Gastroesophageal sphincter (tissue), 4 donors: ENCODE results near the gene PKHD1. TPM values are rescaled to one million over a fixed set of nuclear protein-coding genes. Genes with fewer than 3 reads are reported as not detected.
A peak's percentile ranks its signal among the peaks of the same experiment; 100 is the strongest.

Source experiments
- ATAC-seq: fragments of 150-250 bp; one replicate; pipeline ENCODE4 v1.9.1; 2016; ENCODE audit warnings: mild to moderate bottlenecking, moderate library complexity
- H3K27ac ChIP-seq, 4 donors: fragments of 200-600 bp; sonication (generic) in 3 of 4; 1 replicate in 3 of 4; 2 replicates in 1 of 4; pipeline ENCODE4 v1.5.1; 2016 to 2019
- H3K27me3 ChIP-seq: fragments of 200-600 bp; sonication (generic); one replicate; pipeline ENCODE4 v1.5.1; 2019
- H3K36me3 ChIP-seq, 2 donors: fragments of 200-600 bp; sonication (generic); one replicate each; pipeline ENCODE4 v1.5.1; 2019; ENCODE audit warnings: control low read depth in 1 of 2
- H3K4me1 ChIP-seq, 3 donors: fragments of 200-600 bp; sonication (generic); 1 replicate in 2 of 3; 2 replicates in 1 of 3; pipeline ENCODE4 v1.5.1; 2016 to 2019; ENCODE audit warnings: control low read depth in 2 of 3
- H3K4me3 ChIP-seq, 2 donors: fragments of 200-600 bp; sonication (generic); one replicate each; pipeline ENCODE4 v1.5.1; 2019; ENCODE audit warnings: mild to moderate bottlenecking in 1 of 2, moderate library complexity in 1 of 2
- H3K9me3 ChIP-seq, 3 donors: fragments of 200-600 bp; sonication (generic); one replicate each; pipeline ENCODE4 v1.5.1; 2017 to 2019; ENCODE audit warnings: control low read depth in 2 of 3
- EP300 ChIP-seq: sonication (generic); formaldehyde crosslinking; IDR thresholded peaks from one replicate; pipeline ENCODE4 v1.6.1; 2017; ENCODE audit warnings: antibody characterized with exemption, mild to moderate bottlenecking
- POLR2A ChIP-seq, 2 donors: fragments of 450-650 bp; IDR thresholded peaks; one replicate each; pipeline ENCODE4 v1.6.1; 2017; ENCODE audit warnings: antibody characterized with exemption in 2 of 2, mild to moderate bottlenecking in 2 of 2, moderate library complexity in 1 of 2
- POLR2AphosphoS5 ChIP-seq: sonication (generic); formaldehyde crosslinking; IDR thresholded peaks from one replicate; pipeline ENCODE4 v1.6.1; 2017; ENCODE audit warnings: antibody characterized with exemption
- WGBS, 2 donors: methylation state at CpG; one replicate each; pipeline ENCODE4 v1.1.5; 2018; ENCODE audit warnings: low coverage in 1 of 2; 5-methylcytosine and 5-hydroxymethylcytosine counted together
- total RNA-seq, 4 donors: library from RNA; depleted of rRNA; stranded (reverse); fragments of >200 nt; gene quantifications; one replicate each; pipeline ENCODE4 v1.1.0, GENCODE V29; 2016
- TF ChIP-seq, protein P1 (sequence below), 4 experiments: fragments of 200-600 bp in 2 of 4; fragments of 450-650 bp in 2 of 4; sonication (generic) in 1 of 4; IDR thresholded peaks; one replicate each; pipeline ENCODE4 v1.5.1; 2017 to 2019; ENCODE audit warnings: antibody characterized with exemption in 4 of 4, mild to moderate bottlenecking in 2 of 4, moderate library complexity in 2 of 4

The PKHD1 gene
- total RNA-seq, 4 donors from 2014 or later, result under 0.01 TPM; not detected in 3

DNA sequence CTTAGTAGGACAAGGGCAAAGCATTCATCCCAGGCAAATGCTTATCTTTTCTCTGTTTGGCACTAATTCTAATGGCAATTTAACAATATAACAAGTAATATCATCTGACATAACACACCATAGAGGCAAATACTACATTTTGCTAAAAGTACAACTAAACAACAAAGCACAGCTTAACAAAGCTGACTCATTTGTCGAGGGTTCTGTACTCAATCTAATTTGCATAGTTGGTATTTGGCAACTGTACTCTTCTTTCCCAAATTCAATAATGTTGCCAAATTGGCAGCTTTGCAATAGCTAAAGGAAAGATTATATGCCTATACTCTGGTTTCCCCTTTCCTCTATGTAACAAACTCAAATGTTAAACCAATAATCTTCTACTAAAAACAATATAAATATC lies 461.0 kb downstream of the PKHD1 start:
- H3K36me3 ChIP-seq, result no peaks in the 10 kb centered on the region

DNA sequence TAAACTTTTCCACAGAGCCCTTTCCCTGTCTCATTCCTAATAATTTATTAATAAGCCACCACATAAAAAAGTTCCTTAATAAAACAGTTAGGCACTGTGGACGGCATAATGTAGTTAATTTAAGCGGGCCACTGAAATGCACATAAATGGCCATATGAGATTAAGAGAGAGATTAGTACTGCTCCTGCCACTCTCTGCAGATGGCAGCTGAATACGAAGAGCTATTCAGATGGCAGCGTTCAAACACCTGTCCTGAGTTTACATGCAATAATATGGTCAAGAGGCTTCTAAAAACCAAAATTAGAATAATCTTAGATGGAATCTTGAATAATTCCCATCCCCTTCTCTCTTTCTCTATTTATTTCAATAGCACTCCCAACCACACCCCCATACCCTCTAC lies 461.8 kb downstream of the PKHD1 start:
- Histone ChIP-seq H3K4me3 (no peak overlapping the region), H3K9me3 (no peaks in the 10 kb centered on the region), H3K4me1 (no peaks in the 10 kb centered on the region), H3K27ac (no peak overlapping the region), H3K27me3 (no peaks in the 10 kb centered on the region), H3K36me3 (no peaks in the 10 kb centered on the region)
- no peak for ATAC-seq
- WGBS, 2 donors, result 93% methylated on average over 4 of the region's 4 CpGs
- TF ChIP-seq, protein P1, sequence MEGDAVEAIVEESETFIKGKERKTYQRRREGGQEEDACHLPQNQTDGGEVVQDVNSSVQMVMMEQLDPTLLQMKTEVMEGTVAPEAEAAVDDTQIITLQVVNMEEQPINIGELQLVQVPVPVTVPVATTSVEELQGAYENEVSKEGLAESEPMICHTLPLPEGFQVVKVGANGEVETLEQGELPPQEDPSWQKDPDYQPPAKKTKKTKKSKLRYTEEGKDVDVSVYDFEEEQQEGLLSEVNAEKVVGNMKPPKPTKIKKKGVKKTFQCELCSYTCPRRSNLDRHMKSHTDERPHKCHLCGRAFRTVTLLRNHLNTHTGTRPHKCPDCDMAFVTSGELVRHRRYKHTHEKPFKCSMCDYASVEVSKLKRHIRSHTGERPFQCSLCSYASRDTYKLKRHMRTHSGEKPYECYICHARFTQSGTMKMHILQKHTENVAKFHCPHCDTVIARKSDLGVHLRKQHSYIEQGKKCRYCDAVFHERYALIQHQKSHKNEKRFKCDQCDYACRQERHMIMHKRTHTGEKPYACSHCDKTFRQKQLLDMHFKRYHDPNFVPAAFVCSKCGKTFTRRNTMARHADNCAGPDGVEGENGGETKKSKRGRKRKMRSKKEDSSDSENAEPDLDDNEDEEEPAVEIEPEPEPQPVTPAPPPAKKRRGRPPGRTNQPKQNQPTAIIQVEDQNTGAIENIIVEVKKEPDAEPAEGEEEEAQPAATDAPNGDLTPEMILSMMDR (IDR thresholded peaks at IDR 0.05), result no peak
- TF ChIP-seq EP300, result no peak
- no peak for TF ChIP-seq POLR2A (IDR thresholded peaks at IDR 0.05)
- no peak for TF ChIP-seq POLR2AphosphoS5

More for the DNA sequence above, 461.0 kb downstream of the PKHD1 start:
- H3K27me3 ChIP-seq, result no peaks in the 10 kb centered on the region
- WGBS, 2 donors, result 64 to 100% methylated on average over 1 of the region's 1 CpG
- no peak for ATAC-seq
- H3K4me1 ChIP-seq, result no peaks in the 10 kb centered on the region
- TF ChIP-seq POLR2A (IDR thresholded peaks at IDR 0.05) (no peak), EP300 (no peak), POLR2AphosphoS5 (no peak)
- TF ChIP-seq, protein P1 (IDR thresholded peaks at IDR 0.05), result no peak
- H3K9me3 ChIP-seq, result no peaks in the 10 kb centered on the region
- no peak overlapping the region for H3K4me3 ChIP-seq
- no peak overlapping the region for H3K27ac ChIP-seq

DNA sequence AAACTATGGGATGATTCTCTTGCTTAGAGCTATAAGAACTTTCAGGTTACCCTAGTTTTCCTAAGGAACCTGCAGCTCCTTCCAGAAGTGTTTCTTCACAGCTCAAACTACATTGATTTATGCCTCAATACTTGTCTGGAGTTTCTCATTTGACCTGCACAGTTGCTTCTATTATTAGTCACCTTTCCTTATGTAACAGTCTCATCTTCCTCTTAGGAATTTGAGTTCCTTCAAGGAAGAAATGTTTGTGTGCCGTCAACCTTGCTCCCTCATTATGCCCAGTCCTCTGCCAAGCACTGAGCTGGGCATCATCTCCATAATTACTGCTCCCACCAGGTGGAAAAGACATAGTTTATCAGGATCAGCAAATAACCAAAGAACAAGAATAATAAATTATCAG lies 466.4 kb downstream of the PKHD1 start:
- TF ChIP-seq POLR2AphosphoS5, result no peak
- no peak for TF ChIP-seq EP300
- no peak for TF ChIP-seq POLR2A (IDR thresholded peaks at IDR 0.05)
- TF ChIP-seq, protein P1 (IDR thresholded peaks at IDR 0.05), result no peak
- Histone ChIP-seq H3K9me3 (no peaks in the 10 kb centered on the region), H3K27me3 (no peaks in the 10 kb centered on the region), H3K4me1 (no peaks in the 10 kb centered on the region), H3K4me3 (no peak overlapping the region), H3K36me3 (no peaks in the 10 kb centered on the region), H3K27ac (no peak overlapping the region)
- no peak for ATAC-seq
- 57 to 67% methylated on average over 1 of the region's 1 CpG for WGBS, 2 donors

DNA sequence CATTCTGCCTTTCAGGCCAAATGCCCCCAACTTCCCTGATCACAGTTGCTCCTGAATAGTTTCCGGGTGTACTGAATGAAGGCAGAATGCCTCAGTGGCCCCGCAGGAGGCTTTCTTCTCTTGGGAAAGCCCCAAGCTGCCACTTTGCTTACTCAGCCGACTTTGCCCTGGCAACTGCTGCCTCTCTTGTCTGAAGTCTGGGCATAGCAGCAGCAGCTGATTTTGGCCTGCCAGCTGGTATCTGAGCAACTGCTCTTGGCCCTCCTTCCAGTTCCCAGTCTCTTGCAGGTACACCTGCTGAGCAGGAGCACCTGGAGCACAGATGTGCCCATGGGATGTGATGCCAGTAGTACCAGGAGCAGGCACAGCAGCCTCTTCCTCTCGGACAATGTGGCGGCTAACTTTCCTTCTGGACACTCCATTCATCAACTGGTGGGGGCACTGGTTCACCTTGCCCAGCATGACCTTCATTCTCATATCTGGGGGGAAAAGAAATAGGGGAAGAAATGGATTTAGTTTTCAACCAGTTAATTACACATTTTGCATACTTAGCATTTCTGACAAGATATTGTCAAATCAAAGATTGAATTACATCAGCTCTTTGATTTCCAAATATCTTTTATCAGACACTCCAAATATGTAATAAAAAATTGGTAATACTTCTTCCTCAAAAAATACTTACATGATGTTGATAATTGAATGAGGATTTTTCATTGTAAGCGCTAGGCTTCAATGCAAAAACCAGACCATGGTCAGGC lies 468.2 kb downstream of the PKHD1 start:
- 93% methylated on average over 3 of the region's 6 CpGs; no CpG with 5 or more reads in 1 of the 2 donors for WGBS, 2 donors
- Histone ChIP-seq H3K4me1 (no peaks in the 10 kb centered on the region), H3K27me3 (no peaks in the 10 kb centered on the region), H3K27ac (no peak overlapping the region), H3K4me3 (no peak overlapping the region), H3K9me3 (no peaks in the 10 kb centered on the region), H3K36me3 (no peaks in the 10 kb centered on the region)
- TF ChIP-seq POLR2A (IDR thresholded peaks at IDR 0.05), result no peak
- TF ChIP-seq EP300, result no peak
- no peak for ATAC-seq

DNA sequence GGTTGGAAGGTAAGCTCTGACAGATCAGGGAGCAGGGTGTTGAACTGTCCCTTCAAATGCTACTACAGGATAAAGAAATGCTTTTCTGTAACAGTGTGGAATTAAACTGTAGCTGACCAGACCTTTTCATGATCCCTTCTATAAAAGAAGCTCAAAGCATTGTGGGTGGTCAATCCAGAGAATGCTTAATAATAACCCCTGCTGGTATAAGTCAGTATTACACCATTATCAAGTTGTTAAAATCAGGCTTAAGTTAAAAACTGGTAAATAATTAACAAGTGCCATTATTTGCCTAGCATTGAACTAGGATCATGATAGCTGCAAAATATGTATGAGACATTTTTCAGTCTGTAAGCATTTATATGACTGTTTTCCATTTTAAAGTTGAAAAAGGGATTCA lies 468.9 kb downstream of the PKHD1 start:
- Histone ChIP-seq H3K27me3 (no peaks in the 10 kb centered on the region), H3K27ac (no peak overlapping the region), H3K9me3 (no peaks in the 10 kb centered on the region), H3K4me3 (no peak overlapping the region), H3K36me3 (no peaks in the 10 kb centered on the region), H3K4me1 (no peaks in the 10 kb centered on the region)
- no peak for TF ChIP-seq POLR2A (IDR thresholded peaks at IDR 0.05)
- TF ChIP-seq, protein P1 (IDR thresholded peaks at IDR 0.05), result peak in 2 of 4 experiments; percentile 15 to 18
- no peak for ATAC-seq
